Psoas muscle (tissue), 8 donors: ENCODE measurements around the gene PRSS21. TPM values are rescaled to one million over a fixed set of nuclear protein-coding genes. Genes with fewer than 3 reads are reported as not detected.

Source experiments
- ATAC-seq, 4 donors: fragments of 200-7000 bp; cut with Tn5 transposase; one replicate each; pipeline ENCODE4 v1.9.1; 2020; ENCODE audit warnings: moderate library complexity in 3 of 4, mild to moderate bottlenecking in 2 of 4
- DNase-seq, 2 donors: peaks; one replicate each; pipeline ENCODE4 v3.0.0-alpha.2; 2020
- H3K27ac ChIP-seq: fragments of 200-600 bp; one replicate; pipeline ENCODE4 v1.8.0; 2022
- H3K27me3 ChIP-seq, 3 donors: fragments of 200-600 bp in 1 of 3; one replicate each; pipeline versions ENCODE4 v1.6.1 to v1.8.0; 2013 to 2022; ENCODE audit warnings: low read length in 2 of 3, mild to moderate bottlenecking in 2 of 3, moderate library complexity in 1 of 3; ENCODE audit not compliant: insufficient read depth in 3 of 3
- H3K36me3 ChIP-seq, 2 donors: fragments of 200-600 bp in 1 of 2; one replicate each; pipeline versions ENCODE4 v1.6.1 to v1.8.0; 2013 to 2022; ENCODE audit warnings: low read depth in 1 of 2, mild to moderate bottlenecking in 1 of 2, moderate library complexity in 1 of 2; ENCODE audit not compliant: insufficient read depth in 1 of 2
- H3K4me1 ChIP-seq: fragments of 200-600 bp; one replicate; pipeline ENCODE4 v1.8.0; 2022
- H3K4me3 ChIP-seq: fragments of 200-600 bp; one replicate; pipeline ENCODE4 v1.8.0; 2022; ENCODE audit warnings: mild to moderate bottlenecking
- H3K9me3 ChIP-seq: fragments of 200-600 bp; one replicate; pipeline ENCODE4 v1.8.0; 2022
- CTCF ChIP-seq: fragments of 200-600 bp; IDR thresholded peaks from one replicate; pipeline ENCODE4 v1.8.0; 2022; ENCODE audit warnings: antibody characterized with exemption
- WGBS, 3 donors: extraction: QIAGEN DNeasy Blood & Tissue Kit; methylation state at CpG; one replicate each; pipeline versions ENCODE4 v1.1.6 to v1.1.7; 2013; 5-methylcytosine and 5-hydroxymethylcytosine counted together
- intact Hi-C, 2 donors: fragments of 100-400 bp; cut with DNase I; formaldehyde crosslinking; loops; one replicate each; pipeline versions ENCODE4 v1.11.0 to v1.14.2; 2022
- polyA plus RNA-seq, 3 donors: library from polyadenylated mRNA; stranded (reverse); fragments of 200-250 nt; gene quantifications; one replicate each; pipeline ENCODE4 v1.2.3, GENCODE V29; 2013
- total RNA-seq, 4 donors: library from RNA; stranded (reverse); fragmentation: NEBNext Ultra II Directional in 2 of 4; extraction: Animal tissue kit (Norgen Biotek cat#: 25700) in 2 of 4; gene quantifications; one replicate each; pipeline versions ENCODE4 v1.2.1 to v1.2.4, GENCODE V29; 2021 to 2023
- donor health status: healthy with polysubstance abuse.
- donor health status: DM: no; HTN: no; CAD: no; lungs with moderate emphysema.
- donor health status: Bipolar disorder and iron deficiency.
- donor health status: healthy.
- donor health status: DM: yes; HTN: yes; CAD: no.
- donor health status: DM: no; HTN: no; CAD: no.
- donor health status: DM: no; HTN: no; CAD: no.
- donor health status: DM: yes; HTN: yes; CAD: no.

PRSS21 gene
- total and polyA plus RNA-seq, 7 donors: 0.05 to 0.20 (median 0.10) TPM; not detected in 4

- peaks cover 4 to 58% of the 10 kb centered on the region in 2 donors for H3K36me3 ChIP-seq
- 51 to 57% (median 53%) methylated on average over 7 of the region's 7 CpGs for WGBS, 3 donors
- intact Hi-C loops: no loop called here
- ATAC-seq (no peak), DNase-seq (peak in 1 of 2 donors; percentile 50)
- H3K4me3 ChIP-seq: no peak overlapping the region
- peaks cover 30% of the 10 kb centered on the region for H3K4me1 ChIP-seq
- no peaks in the 10 kb centered on the region for H3K9me3 ChIP-seq
- TF ChIP-seq CTCF: no peak
- H3K27me3 ChIP-seq: no peaks in the 10 kb centered on the region
- no peak overlapping the region for H3K27ac ChIP-seq
Measured at GRCh38 chr16:2774161-2774891, 42.7 kb upstream of the PRSS21 start.

- Histone ChIP-seq H3K27me3 (no peaks in the 10 kb centered on the region), H3K9me3 (no peaks in the 10 kb centered on the region), H3K4me1 (peaks cover 30% of the 10 kb centered on the region), H3K36me3 (peaks cover 4 to 49% of the 10 kb centered on the region in 2 donors), H3K27ac (no peak overlapping the region), H3K4me3 (peak overlapping the region; percentile 100)
- ATAC-seq: no peak
- DNase-seq: no peak
- no peak for TF ChIP-seq CTCF
- intact Hi-C loops: no loop called here
- WGBS, 3 donors: 65 to 83% (median 71%) methylated on average over 7 of the region's 7 CpGs
Measured at GRCh38 chr16:2775131-2775716, 41.8 kb upstream of the PRSS21 start.

DNA sequence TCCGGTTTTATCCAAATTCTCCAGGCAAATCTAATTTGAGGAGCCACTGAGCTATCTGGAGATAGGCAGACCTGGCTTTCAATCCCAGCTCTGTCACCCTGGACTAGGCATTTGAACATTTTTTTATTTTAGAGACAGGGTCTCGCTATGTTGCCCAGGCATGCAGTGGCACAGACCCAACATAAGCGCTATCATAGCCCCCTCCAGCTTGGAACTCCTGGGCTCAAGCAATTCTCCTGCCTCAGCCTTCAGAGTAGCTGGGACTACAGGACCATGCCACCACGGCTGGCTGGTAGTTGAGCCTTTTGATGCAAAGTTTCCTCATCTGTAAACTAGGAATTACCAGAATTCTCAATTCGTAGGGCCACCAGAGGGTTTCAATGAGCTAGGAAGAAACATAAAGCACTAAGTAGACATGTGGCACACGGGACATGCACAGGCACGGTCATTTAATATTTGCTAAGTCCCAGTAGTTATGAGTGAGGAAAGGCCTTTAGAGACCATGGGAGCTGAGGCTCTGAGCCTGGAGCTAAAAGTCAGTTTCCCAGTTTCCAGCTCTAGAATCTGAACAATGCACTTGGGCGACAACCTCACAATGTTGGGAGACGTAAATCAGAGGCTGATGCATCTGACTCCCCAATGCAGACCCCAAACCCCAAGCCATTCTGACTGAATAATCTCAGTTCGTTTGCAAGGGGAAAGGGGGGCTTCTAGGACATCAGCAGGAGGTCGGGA is 41.1 kb upstream of the PRSS21 start:
- DNase-seq (no peak), ATAC-seq (no peak)
- Histone ChIP-seq H3K36me3 (peaks cover 0 to 42% of the 10 kb centered on the region in 2 donors), H3K27me3 (no peaks in the 10 kb centered on the region), H3K9me3 (no peaks in the 10 kb centered on the region), H3K27ac (peak overlapping the region; percentile 81), H3K4me3 (peak overlapping the region; percentile 100), H3K4me1 (peaks cover 30% of the 10 kb centered on the region)
- intact Hi-C loops: no loop called here
- 35 to 43% (median 41%) methylated on average over 11 of the region's 11 CpGs for WGBS, 3 donors
- no peak for TF ChIP-seq CTCF

GRCh38 chr16:2776500-2777139 is 40.4 kb upstream of the PRSS21 start:
- TF ChIP-seq CTCF: no peak
- Histone ChIP-seq H3K4me1 (peaks cover 30% of the 10 kb centered on the region), H3K36me3 (peaks cover 0 to 35% of the 10 kb centered on the region in 2 donors), H3K9me3 (no peaks in the 10 kb centered on the region), H3K27ac (peak overlapping the region; percentile 81), H3K27me3 (no peaks in the 10 kb centered on the region), H3K4me3 (peak overlapping the region; percentile 100)
- ATAC-seq (peak in 3 of 4 donors; percentile 1 to 6 (median 1)), DNase-seq (no peak)
- intact Hi-C loops: no loop called here
- 0 to 1% (median 0%) methylated on average over 59 to 72 of the region's 72 CpGs for WGBS, 3 donors
